GM12878 (cell line): ENCODE measurements around the gene ASIC1. TPM values are rescaled to one million over a fixed set of nuclear protein-coding genes. Genes with fewer than 3 reads are reported as not detected.

Source experiments
- ATAC-seq: fragments of 200-7000 bp; cut with Tn5 transposase; 3 replicates; pipeline ENCODE4 v1.9.1; 2020; ENCODE audit warnings: mild to moderate bottlenecking, moderate library complexity
- BruUV-seq: library from RNA; stranded (reverse); fragments of 400-500 nt; replicated peaks from 2 replicates; lab custom pipeline; 2021; lab: Mats Ljungman, UMichigan
- CTCF ChIA-PET: fragments of 300-600 bp; sonication (Branson Sonifier 250); formaldehyde crosslinking; extraction: SDS; loops from one replicate; lab custom pipeline; 2021; ENCODE audit warnings: inconsistent platforms; lab: Yijun Ruan, JAX
- POLR2A ChIA-PET: fragments of 350-600 bp; formaldehyde crosslinking; extraction: SDS; loops from one replicate; lab custom pipeline; 2021; ENCODE audit warnings: inconsistent platforms; lab: Charles Lee
- RAD21 ChIA-PET: fragments of 300-600 bp; sonication (Branson Sonifier 250); formaldehyde crosslinking; loops from one replicate; lab custom pipeline; 2023; ENCODE audit warnings: antibody characterized with exemption; ENCODE audit not compliant: unreplicated experiment; lab: Charles Lee
- SMC1A ChIA-PET: fragments of 300-600 bp; sonication (Branson Sonifier 250); formaldehyde crosslinking; loops from one replicate; lab custom pipeline; 2023; ENCODE audit not compliant: unreplicated experiment, uncharacterized antibody; lab: Charles Lee
- DNase-seq: peaks from one replicate; pipeline ENCODE4 v3.0.0-alpha.2; 2011; ENCODE audit warnings: low read depth, low spot score
- FAIRE-seq: peaks from 3 replicates; lab custom pipeline; 2011; peaks lifted over from hg19 to GRCh38; lab: Jason Lieb, UNC
- H2AFZ ChIP-seq: 2 replicates; pipeline ENCODE4 v1.6.0; 2011; ENCODE audit warnings: low read depth, low read length, control low read depth; ENCODE audit not compliant: control insufficient read depth
- H3K27ac ChIP-seq: 2 replicates; pipeline ENCODE4 v1.5.1; 2011; ENCODE audit warnings: control low read depth; ENCODE audit not compliant: control insufficient read depth, insufficient read depth
- H3K27me3 ChIP-seq, 2 experiments: replicated peaks in 1 of 2; 2 replicates each; pipeline versions ENCODE4 v1.6.0 to v1.6.1; 2011; ENCODE audit warnings: low read length in 1 of 2; ENCODE audit not compliant: control insufficient read depth in 2 of 2, insufficient read depth in 2 of 2
- H3K36me3 ChIP-seq, 2 experiments: 2 replicates each; pipeline ENCODE4 v1.5.1; 2011; ENCODE audit warnings: low read length in 1 of 2; ENCODE audit not compliant: control insufficient read depth in 2 of 2, insufficient read depth in 2 of 2
- H3K4me1 ChIP-seq: 2 replicates; pipeline ENCODE4 v1.6.1; 2011; ENCODE audit warnings: mild to moderate bottlenecking, low read length, moderate library complexity, mixed read lengths; ENCODE audit not compliant: control insufficient read depth, insufficient read depth
- H3K4me2 ChIP-seq: 2 replicates; pipeline ENCODE4 v1.6.0; 2011; ENCODE audit warnings: control low read depth; ENCODE audit not compliant: control insufficient read depth, insufficient read depth
- H3K4me3 ChIP-seq: fragments of 200-600 bp; sonication (generic); 2 replicates; pipeline ENCODE4 v1.5.1; 2016
- H3K79me2 ChIP-seq: 2 replicates; pipeline ENCODE4 v1.6.0; 2011; ENCODE audit warnings: low read length; ENCODE audit not compliant: control insufficient read depth, insufficient read depth
- H3K9ac ChIP-seq: 2 replicates; pipeline ENCODE4 v1.8.0; 2011; ENCODE audit warnings: low read length, control low read depth, mixed read lengths; ENCODE audit not compliant: control insufficient read depth, insufficient read depth
- H3K9me3 ChIP-seq: replicated peaks from 3 replicates; pipeline ENCODE4 v1.5.1; 2011; ENCODE audit warnings: mild to moderate bottlenecking, low read length; ENCODE audit not compliant: control insufficient read depth, insufficient read depth
- H4K20me1 ChIP-seq: 2 replicates; pipeline ENCODE4 v1.6.0; 2011; ENCODE audit not compliant: control insufficient read depth, insufficient read depth
- EP300 ChIP-seq, 2 experiments: fragments of 150-350 bp in 1 of 2; IDR thresholded peaks; 2 replicates each; pipeline ENCODE4 v1.6.1; 2011 to 2012; ENCODE audit warnings: low read depth in 2 of 2, low read length in 2 of 2, borderline replicate concordance in 1 of 2, improper control_type of control experiment in 1 of 2, inconsistent platforms in 1 of 2; ENCODE audit not compliant: control insufficient read depth in 1 of 2
- JUNB ChIP-seq: IDR thresholded peaks from 2 replicates; pipeline ENCODE4 v1.6.1; 2016; ENCODE audit warnings: antibody characterized with exemption, mild to moderate bottlenecking
- PAX5 ChIP-seq: IDR thresholded peaks from 2 replicates; pipeline ENCODE4 v1.6.1; 2011; ENCODE audit warnings: low read depth, low read length, borderline replicate concordance
- SMAD1 ChIP-seq: fragments of 450-650 bp; IDR thresholded peaks from 2 replicates; pipeline ENCODE4 v1.6.1; 2018; ENCODE audit warnings: mild to moderate bottlenecking, low read depth; ENCODE audit not compliant: partially characterized antibody
- SP1 ChIP-seq: IDR thresholded peaks from one replicate; pipeline ENCODE4 v1.6.1; 2011; ENCODE audit warnings: low read depth, low read length
- TCF3 ChIP-seq: IDR thresholded peaks from 2 replicates; pipeline ENCODE4 v1.6.1; 2012; ENCODE audit warnings: low read depth, mild to moderate bottlenecking, low read length, borderline replicate concordance; ENCODE audit not compliant: insufficient read depth
- WGBS: methylation state at CpG from one replicate; pipeline ENCODE4 v1.1.6; 2016; ENCODE audit warnings: low lambda C conversion rate; ENCODE audit not compliant: insufficient replicate concordance, insufficient coverage; ENCODE audit errors: missing lambda C conversion rate; 5-methylcytosine and 5-hydroxymethylcytosine counted together
- in situ Hi-C: fragments of 300-500 bp; cut with MboI; formaldehyde crosslinking; loops from 9 replicates; pipeline ENCODE4 v1.14.3; 2018; ENCODE audit warnings: mixed read lengths
- intact Hi-C: fragments of 100-400 bp; cut with micrococcal nuclease; formaldehyde crosslinking; loops from one replicate; pipeline ENCODE4 v1.14.2; 2022; ENCODE audit not compliant: unreplicated experiment
- polyA plus RNA-seq, 11 experiments: library from polyadenylated mRNA; depleted of rRNA in 4 of 11; unstranded in 6 of 11; stranded (reverse) in 5 of 11; fragments of >200 nt; fragmentation: Nextera tagmentation in 4 of 11; fragmentation: Illumina TruSeq in 1 of 11; extraction: Ambion mirVana in 4 of 11; extraction: Trizol in 1 of 11; gene quantifications; 1 replicate in 1 of 11; 2 replicates in 10 of 11; pipeline versions ENCODE4 v1.2.1 to v1.2.3, GENCODE V29; 2011 to 2016; ENCODE audit warnings: inconsistent platforms in 2 of 11, missing spikeins in 2 of 11, low read depth in 1 of 11
- total RNA-seq, 4 experiments: library from RNA; depleted of rRNA in 3 of 4; stranded (reverse); fragments of >200 nt in 3 of 4; fragmentation: Illumina TruSeq in 1 of 4; extraction: Trizol in 1 of 4; gene quantifications; 2 replicates each; pipeline versions ENCODE4 v1.2.1 to v1.2.3, GENCODE V29; 2013 to 2021
- TF ChIP-seq, protein P1 (sequence below): fragments of 450-650 bp; IDR thresholded peaks from 2 replicates; pipeline ENCODE4 v1.6.1; 2017; ENCODE audit warnings: borderline replicate concordance
- TF ChIP-seq, protein P2 (sequence below): fragments of 450-650 bp; IDR thresholded peaks from 2 replicates; pipeline ENCODE4 v1.6.1; 2018; ENCODE audit warnings: mild to moderate bottlenecking, low read depth, moderate library complexity; ENCODE audit not compliant: partially characterized antibody
- TF ChIP-seq, protein P3 (sequence below): fragments of 450-650 bp; conservative IDR thresholded peaks from 2 replicates; pipeline ENCODE4 v1.6.1; 2017; ENCODE audit warnings: mild to moderate bottlenecking, moderate library complexity
- TF ChIP-seq, protein P4 (sequence below): fragments of 450-650 bp; IDR thresholded peaks from 2 replicates; pipeline ENCODE4 v1.6.1; 2016; ENCODE audit warnings: mild to moderate bottlenecking
- TF ChIP-seq, protein P5 (sequence below): IDR thresholded peaks from 2 replicates; pipeline ENCODE4 v1.6.1; 2012; ENCODE audit warnings: low read depth, low read length, improper control_type of control experiment

Gene ASIC1
- total and polyA plus RNA-seq, 10 of the 15 experiments (the other 5 are each of a cell fraction or from before 2014, with no cell fraction given) = 0.02 to 0.28 (median 0.21) TPM; not detected in 4

DNA sequence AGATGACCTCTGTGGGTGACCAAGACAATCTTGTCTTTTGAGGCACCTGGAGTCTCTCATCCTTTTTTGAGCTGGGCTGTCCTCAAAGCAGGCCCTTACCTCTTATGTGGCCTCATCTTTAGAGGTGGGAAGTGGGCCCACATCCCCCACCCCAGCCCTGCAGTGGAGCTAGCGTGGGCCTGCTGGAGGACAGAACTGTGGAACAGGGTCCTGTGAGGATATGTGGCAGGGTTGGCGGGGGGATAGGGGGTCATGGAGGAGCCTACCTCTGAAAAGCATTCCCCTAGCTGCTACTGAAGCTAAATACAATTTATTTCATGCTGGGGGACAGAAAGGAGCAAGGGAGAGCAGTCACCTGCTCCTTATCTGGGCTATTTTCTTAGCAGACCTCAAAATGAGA, 46.0 kb downstream of the ASIC1 start (continued):
- TF ChIP-seq, protein P1, sequence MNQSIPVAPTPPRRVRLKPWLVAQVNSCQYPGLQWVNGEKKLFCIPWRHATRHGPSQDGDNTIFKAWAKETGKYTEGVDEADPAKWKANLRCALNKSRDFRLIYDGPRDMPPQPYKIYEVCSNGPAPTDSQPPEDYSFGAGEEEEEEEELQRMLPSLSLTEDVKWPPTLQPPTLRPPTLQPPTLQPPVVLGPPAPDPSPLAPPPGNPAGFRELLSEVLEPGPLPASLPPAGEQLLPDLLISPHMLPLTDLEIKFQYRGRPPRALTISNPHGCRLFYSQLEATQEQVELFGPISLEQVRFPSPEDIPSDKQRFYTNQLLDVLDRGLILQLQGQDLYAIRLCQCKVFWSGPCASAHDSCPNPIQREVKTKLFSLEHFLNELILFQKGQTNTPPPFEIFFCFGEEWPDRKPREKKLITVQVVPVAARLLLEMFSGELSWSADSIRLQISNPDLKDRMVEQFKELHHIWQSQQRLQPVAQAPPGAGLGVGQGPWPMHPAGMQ = no peak
- TF ChIP-seq, protein P2, sequence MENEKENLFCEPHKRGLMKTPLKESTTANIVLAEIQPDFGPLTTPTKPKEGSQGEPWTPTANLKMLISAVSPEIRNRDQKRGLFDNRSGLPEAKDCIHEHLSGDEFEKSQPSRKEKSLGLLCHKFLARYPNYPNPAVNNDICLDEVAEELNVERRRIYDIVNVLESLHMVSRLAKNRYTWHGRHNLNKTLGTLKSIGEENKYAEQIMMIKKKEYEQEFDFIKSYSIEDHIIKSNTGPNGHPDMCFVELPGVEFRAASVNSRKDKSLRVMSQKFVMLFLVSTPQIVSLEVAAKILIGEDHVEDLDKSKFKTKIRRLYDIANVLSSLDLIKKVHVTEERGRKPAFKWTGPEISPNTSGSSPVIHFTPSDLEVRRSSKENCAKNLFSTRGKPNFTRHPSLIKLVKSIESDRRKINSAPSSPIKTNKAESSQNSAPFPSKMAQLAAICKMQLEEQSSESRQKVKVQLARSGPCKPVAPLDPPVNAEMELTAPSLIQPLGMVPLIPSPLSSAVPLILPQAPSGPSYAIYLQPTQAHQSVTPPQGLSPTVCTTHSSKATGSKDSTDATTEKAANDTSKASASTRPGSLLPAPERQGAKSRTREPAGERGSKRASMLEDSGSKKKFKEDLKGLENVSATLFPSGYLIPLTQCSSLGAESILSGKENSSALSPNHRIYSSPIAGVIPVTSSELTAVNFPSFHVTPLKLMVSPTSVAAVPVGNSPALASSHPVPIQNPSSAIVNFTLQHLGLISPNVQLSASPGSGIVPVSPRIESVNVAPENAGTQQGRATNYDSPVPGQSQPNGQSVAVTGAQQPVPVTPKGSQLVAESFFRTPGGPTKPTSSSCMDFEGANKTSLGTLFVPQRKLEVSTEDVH = no peak

DNA sequence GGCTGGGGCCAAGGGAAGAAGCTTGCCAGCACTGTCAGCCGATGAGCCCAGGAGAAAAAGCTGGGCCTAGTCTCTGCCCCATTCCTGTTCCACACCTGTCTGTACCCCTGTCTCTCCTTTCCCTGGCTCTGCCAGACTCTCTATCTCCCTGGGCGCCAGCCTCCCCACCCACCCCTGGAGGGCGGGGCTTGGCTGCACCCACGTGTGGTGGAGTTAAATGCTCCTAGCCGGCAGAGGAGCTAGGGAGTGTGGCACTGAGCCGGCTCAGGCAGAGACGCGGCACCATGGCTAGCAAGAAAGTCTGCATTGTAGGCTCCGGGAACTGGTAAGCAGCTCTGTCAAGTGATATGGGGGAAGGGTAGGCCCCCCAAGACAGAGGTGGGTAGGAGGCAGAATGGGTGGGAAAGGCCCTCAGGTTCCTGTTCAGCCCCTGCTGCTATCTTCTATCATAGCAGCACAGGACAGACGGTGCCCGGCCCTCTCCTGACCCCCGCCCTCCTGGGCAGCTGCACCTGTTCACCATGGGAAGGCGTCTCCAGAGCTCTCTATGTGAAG, 46.4 kb downstream of the ASIC1 start, which contains the start of gene GPD1:
Gene GPD1, plus strand, starts transcription at position 242 of the 555 bp plus-strand sequence. Its CDS starts 43 bp downstream, at position 285.
- no peak for DNase-seq
- peaks cover 7 to 12% of the 10 kb centered on the region in 2 experiments for H3K36me3 ChIP-seq
- ChIA-PET CTCF (interaction anchor here (0.8 to 4.5 kb wide), 5 partner anchors 8 to 233 kb away, joined by 3 to 40 read pairs (median 4); partner anchors contain the start of gene COX14), RAD21 (interaction anchor here (0.6 to 2.1 kb wide), 2 partner anchors 8 to 14 kb away, joined by 3 to 7 read pairs; partner anchors contain the start of gene COX14), SMC1A (interaction anchor here (0.9 to 1.5 kb wide), 2 partner anchors 8 to 72 kb away, joined by 4 to 7 read pairs; partner anchors contain the start of gene COX14), POLR2A (interaction anchor here (0.5 to 0.9 kb wide), 2 partner anchors 19 to 1214 kb away, joined by 4 read pairs; partner anchors contain the start of gene SMARCD1)
- H3K4me3 ChIP-seq = no peak within 1 kb of the TSS
- no peak within 1 kb of the TSS for H3K4me2 ChIP-seq
- intact Hi-C loops = no loop called here
- H3K27ac ChIP-seq = no peak within 1 kb of the TSS
- FAIRE-seq = no peak
- no peak within 1 kb of the TSS for H3K9ac ChIP-seq
- no peaks in the 10 kb centered on the region for H3K79me2 ChIP-seq
- in situ Hi-C loops = no loop called here
- peak; percentile 33 for ATAC-seq
- H3K4me1 ChIP-seq = no peaks in the 10 kb centered on the region
- WGBS = 50% methylated on average over 13 of the region's 13 CpGs
- H3K27me3 ChIP-seq = no peaks in the 10 kb centered on the region
- no peak within 1 kb of the TSS; the same call in 1 of the 2 replicates for H2AFZ ChIP-seq
- no TSS peak for BruUV-seq
- no peaks in the 10 kb centered on the region for H4K20me1 ChIP-seq
- no peaks in the 10 kb centered on the region for H3K9me3 ChIP-seq
- TF ChIP-seq, protein P3, sequence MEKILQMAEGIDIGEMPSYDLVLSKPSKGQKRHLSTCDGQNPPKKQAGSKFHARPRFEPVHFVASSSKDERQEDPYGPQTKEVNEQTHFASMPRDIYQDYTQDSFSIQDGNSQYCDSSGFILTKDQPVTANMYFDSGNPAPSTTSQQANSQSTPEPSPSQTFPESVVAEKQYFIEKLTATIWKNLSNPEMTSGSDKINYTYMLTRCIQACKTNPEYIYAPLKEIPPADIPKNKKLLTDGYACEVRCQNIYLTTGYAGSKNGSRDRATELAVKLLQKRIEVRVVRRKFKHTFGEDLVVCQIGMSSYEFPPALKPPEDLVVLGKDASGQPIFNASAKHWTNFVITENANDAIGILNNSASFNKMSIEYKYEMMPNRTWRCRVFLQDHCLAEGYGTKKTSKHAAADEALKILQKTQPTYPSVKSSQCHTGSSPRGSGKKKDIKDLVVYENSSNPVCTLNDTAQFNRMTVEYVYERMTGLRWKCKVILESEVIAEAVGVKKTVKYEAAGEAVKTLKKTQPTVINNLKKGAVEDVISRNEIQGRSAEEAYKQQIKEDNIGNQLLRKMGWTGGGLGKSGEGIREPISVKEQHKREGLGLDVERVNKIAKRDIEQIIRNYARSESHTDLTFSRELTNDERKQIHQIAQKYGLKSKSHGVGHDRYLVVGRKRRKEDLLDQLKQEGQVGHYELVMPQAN = no peak
- TF ChIP-seq, protein P4, sequence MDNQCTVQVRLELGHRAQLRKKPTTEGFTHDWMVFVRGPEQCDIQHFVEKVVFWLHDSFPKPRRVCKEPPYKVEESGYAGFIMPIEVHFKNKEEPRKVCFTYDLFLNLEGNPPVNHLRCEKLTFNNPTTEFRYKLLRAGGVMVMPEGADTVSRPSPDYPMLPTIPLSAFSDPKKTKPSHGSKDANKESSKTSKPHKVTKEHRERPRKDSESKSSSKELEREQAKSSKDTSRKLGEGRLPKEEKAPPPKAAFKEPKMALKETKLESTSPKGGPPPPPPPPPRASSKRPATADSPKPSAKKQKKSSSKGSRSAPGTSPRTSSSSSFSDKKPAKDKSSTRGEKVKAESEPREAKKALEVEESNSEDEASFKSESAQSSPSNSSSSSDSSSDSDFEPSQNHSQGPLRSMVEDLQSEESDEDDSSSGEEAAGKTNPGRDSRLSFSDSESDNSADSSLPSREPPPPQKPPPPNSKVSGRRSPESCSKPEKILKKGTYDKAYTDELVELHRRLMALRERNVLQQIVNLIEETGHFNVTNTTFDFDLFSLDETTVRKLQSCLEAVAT = no peak
- TF ChIP-seq JUNB (no peak), TCF3 (no peak), SMAD1 (no peak), EP300 (IDR thresholded peaks at IDR 0.05; ENCODE audit: borderline replicate concordance in 1 of 2, control insufficient read depth in 1 of 2, low read depth in 2 of 2, low read length in 2 of 2) (no peak), PAX5 (no peak), SP1 (no peak)
- TF ChIP-seq, protein P5, sequence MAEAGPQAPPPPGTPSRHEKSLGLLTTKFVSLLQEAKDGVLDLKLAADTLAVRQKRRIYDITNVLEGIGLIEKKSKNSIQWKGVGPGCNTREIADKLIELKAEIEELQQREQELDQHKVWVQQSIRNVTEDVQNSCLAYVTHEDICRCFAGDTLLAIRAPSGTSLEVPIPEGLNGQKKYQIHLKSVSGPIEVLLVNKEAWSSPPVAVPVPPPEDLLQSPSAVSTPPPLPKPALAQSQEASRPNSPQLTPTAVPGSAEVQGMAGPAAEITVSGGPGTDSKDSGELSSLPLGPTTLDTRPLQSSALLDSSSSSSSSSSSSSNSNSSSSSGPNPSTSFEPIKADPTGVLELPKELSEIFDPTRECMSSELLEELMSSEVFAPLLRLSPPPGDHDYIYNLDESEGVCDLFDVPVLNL = no peak
